PC-3 (cell line): ENCODE results near the gene PEX14. TPM values are rescaled to one million over a fixed set of nuclear protein-coding genes. Genes with fewer than 3 reads are reported as not detected.
A peak's percentile ranks its signal among the peaks of the same experiment; 100 is the strongest.

Source experiments
- ATAC-seq: fragments of 200-7000 bp; cut with Tn5 transposase; 2 replicates; pipeline ENCODE4 v1.9.1; 2020; ENCODE audit warnings: mild to moderate bottlenecking, moderate library complexity
- BruUV-seq: library from RNA; stranded (reverse); fragments of 400-500 nt; replicated peaks from 2 replicates; lab custom pipeline; 2021; lab: Mats Ljungman, UMichigan
- CTCF ChIA-PET: fragments of 300-600 bp; sonication (Branson Sonifier 250); formaldehyde crosslinking; loops from one replicate; lab custom pipeline; 2022; ENCODE audit warnings: antibody characterized with exemption; lab: Charles Lee
- POLR2A ChIA-PET: fragments of 300-600 bp; sonication (Branson Sonifier 250); formaldehyde crosslinking; loops from one replicate; lab custom pipeline; 2022; ENCODE audit warnings: antibody characterized with exemption; ENCODE audit not compliant: unreplicated experiment; lab: Charles Lee
- DNase-seq: peaks from one replicate; pipeline ENCODE4 v3.0.0-alpha.2; 2015
- H2AFZ ChIP-seq: fragments of 300-600 bp; sonication (generic); 2 replicates; pipeline ENCODE4 v1.6.0; 2016; ENCODE audit warnings: antibody characterized with exemption, low read length
- H3F3A ChIP-seq: fragments of 300-600 bp; sonication (generic); one replicate; pipeline ENCODE4 v1.6.0; 2017; ENCODE audit warnings: antibody characterized with exemption, low read length, control low read depth, mild to moderate bottlenecking; ENCODE audit not compliant: unreplicated experiment
- H3K27ac ChIP-seq: fragments of 300-600 bp; sonication (generic); 2 replicates; pipeline ENCODE4 v1.5.1; 2016; ENCODE audit warnings: mild to moderate bottlenecking, low read length
- H3K27me3 ChIP-seq: fragments of 300-600 bp; sonication (generic); 2 replicates; pipeline ENCODE4 v1.6.1; 2016; ENCODE audit warnings: low read length, mixed read lengths
- H3K36me3 ChIP-seq: fragments of 300-600 bp; sonication (generic); 2 replicates; pipeline ENCODE4 v1.6.1; 2016; ENCODE audit warnings: low read depth, mixed run types, low read length, mixed read lengths
- H3K4me1 ChIP-seq: fragments of 300-600 bp; sonication (generic); 2 replicates; pipeline ENCODE4 v1.5.1; 2016; ENCODE audit warnings: low read length; ENCODE audit not compliant: insufficient read depth
- H3K4me2 ChIP-seq: fragments of 300-600 bp; sonication (generic); 2 replicates; pipeline ENCODE4 v1.6.0; 2016; ENCODE audit warnings: low read length
- H3K4me3 ChIP-seq: fragments of 300-600 bp; sonication (generic); 2 replicates; pipeline ENCODE4 v1.5.1; 2016; ENCODE audit warnings: mild to moderate bottlenecking, low read length, mixed read lengths
- H3K79me2 ChIP-seq: fragments of 300-600 bp; sonication (generic); 2 replicates; pipeline ENCODE4 v1.6.1; 2017; ENCODE audit warnings: low read length, mixed read lengths
- H3K9ac ChIP-seq: fragments of 300-600 bp; sonication (generic); 2 replicates; pipeline ENCODE4 v1.6.0; 2016; ENCODE audit warnings: mild to moderate bottlenecking, low read length
- H3K9me2 ChIP-seq: fragments of 300-600 bp; sonication (generic); replicated peaks from 2 replicates; pipeline ENCODE4 v1.6.1; 2016; ENCODE audit warnings: mixed run types, low read length, mixed read lengths
- H3K9me3 ChIP-seq: fragments of 300-600 bp; sonication (generic); 2 replicates; pipeline ENCODE4 v1.6.1; 2016; ENCODE audit warnings: low read length, mixed read lengths
- H4K20me1 ChIP-seq: fragments of 300-600 bp; sonication (generic); 2 replicates; pipeline ENCODE4 v1.6.1; 2016; ENCODE audit warnings: low read length, mixed read lengths
- EZH2 ChIP-seq: fragments of 300-600 bp; sonication (generic); IDR thresholded peaks from one replicate; pipeline ENCODE4 v1.6.1; 2017; ENCODE audit warnings: antibody characterized with exemption, mild to moderate bottlenecking, low read length; ENCODE audit not compliant: unreplicated experiment
- EZH2phosphoT487 ChIP-seq: fragments of 300-600 bp; sonication (generic); IDR thresholded peaks from 2 replicates; pipeline ENCODE4 v1.6.1; 2018; ENCODE audit warnings: mild to moderate bottlenecking, antibody characterized with exemption, low read length, borderline replicate concordance
- intact Hi-C: fragments of 100-400 bp; cut with micrococcal nuclease; formaldehyde crosslinking; loops from 2 replicates; pipeline ENCODE4 v1.9.0; 2023
- total RNA-seq: library from RNA; depleted of rRNA; stranded (reverse); fragments of >200 nt; gene quantifications from 2 replicates; pipeline ENCODE4 v1.2.3, GENCODE V29; 2014
- TF ChIP-seq, protein P1 (sequence below): fragments of 300-600 bp; sonication (generic); conservative IDR thresholded peaks from 2 replicates; pipeline ENCODE4 v1.5.1; 2017; ENCODE audit warnings: antibody characterized with exemption, low read depth, mild to moderate bottlenecking, low read length

PEX14 gene
- total RNA-seq, 1 experiment from 2014 or later = 24.9 TPM

DNA sequence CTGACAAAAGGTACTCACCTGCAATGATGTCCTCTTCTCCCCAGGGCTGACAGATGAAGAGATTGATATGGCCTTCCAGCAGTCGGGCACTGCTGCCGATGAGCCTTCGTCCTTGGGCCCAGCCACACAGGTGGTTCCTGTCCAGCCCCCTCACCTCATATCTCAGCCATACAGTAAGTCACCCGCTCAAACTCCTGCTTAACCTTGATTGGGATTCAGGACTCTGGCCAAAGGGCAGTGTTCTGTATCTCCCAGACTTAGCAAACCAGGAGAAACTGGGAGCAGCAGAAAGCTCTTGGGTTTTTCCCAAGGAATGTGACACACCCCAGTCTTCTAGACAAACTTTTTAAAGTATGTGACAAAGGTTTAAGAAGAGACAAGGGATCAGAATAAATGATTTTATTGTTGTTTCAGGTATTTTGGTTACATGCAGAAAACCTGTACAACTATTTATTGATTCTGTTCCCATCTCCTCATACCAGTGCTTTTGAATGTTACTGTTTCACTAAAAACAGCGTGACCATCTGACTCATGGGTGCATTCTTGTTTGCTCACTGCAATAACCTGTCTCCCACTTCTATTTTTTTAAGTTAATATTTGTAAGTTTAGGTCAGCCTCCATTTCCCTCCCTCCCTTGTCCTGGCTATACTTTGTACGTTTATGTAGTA, 124.6 kb downstream of the PEX14 start:
- no TSS peak for BruUV-seq
- intact Hi-C loops = loop anchor here (1.0 to 2.0 kb wide), 3 partner anchors 35 to 89 kb away; no protein-coding TSS in a partner anchor
- H3K27ac ChIP-seq = peak overlapping the region; percentile 88
- peak; percentile 82 for DNase-seq
- no peak overlapping the region for H3K4me3 ChIP-seq
- H3K27me3 ChIP-seq = no peaks in the 10 kb centered on the region
- ATAC-seq = peak; percentile 92
- TF ChIP-seq, protein P1, sequence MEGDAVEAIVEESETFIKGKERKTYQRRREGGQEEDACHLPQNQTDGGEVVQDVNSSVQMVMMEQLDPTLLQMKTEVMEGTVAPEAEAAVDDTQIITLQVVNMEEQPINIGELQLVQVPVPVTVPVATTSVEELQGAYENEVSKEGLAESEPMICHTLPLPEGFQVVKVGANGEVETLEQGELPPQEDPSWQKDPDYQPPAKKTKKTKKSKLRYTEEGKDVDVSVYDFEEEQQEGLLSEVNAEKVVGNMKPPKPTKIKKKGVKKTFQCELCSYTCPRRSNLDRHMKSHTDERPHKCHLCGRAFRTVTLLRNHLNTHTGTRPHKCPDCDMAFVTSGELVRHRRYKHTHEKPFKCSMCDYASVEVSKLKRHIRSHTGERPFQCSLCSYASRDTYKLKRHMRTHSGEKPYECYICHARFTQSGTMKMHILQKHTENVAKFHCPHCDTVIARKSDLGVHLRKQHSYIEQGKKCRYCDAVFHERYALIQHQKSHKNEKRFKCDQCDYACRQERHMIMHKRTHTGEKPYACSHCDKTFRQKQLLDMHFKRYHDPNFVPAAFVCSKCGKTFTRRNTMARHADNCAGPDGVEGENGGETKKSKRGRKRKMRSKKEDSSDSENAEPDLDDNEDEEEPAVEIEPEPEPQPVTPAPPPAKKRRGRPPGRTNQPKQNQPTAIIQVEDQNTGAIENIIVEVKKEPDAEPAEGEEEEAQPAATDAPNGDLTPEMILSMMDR = no peak
- TF ChIP-seq EZH2phosphoT487 = no peak
- TF ChIP-seq EZH2 = no peak
- H3K4me2 ChIP-seq = peak overlapping the region; percentile 61
- no peaks in the 10 kb centered on the region for H3F3A ChIP-seq
- no peaks in the 10 kb centered on the region for H3K9me2 ChIP-seq
- no peaks in the 10 kb centered on the region for H3K79me2 ChIP-seq
- 0 out of 2 replicates have a peak overlapping the region, but pooled peaks have one; percentile 7 for H2AFZ ChIP-seq
- peak overlapping the region; percentile 57 for H3K9ac ChIP-seq
- H4K20me1 ChIP-seq = no peaks in the 10 kb centered on the region
- ChIA-PET CTCF (no interaction called here), POLR2A (interaction anchor here (0.6 kb wide), 1 partner anchor 78 kb away, joined by 3 read pairs; no protein-coding TSS in a partner anchor)
- H3K9me3 ChIP-seq = no peaks in the 10 kb centered on the region
- H3K4me1 ChIP-seq = peaks cover 23% of the 10 kb centered on the region
- H3K36me3 ChIP-seq = no peaks in the 10 kb centered on the region

DNA sequence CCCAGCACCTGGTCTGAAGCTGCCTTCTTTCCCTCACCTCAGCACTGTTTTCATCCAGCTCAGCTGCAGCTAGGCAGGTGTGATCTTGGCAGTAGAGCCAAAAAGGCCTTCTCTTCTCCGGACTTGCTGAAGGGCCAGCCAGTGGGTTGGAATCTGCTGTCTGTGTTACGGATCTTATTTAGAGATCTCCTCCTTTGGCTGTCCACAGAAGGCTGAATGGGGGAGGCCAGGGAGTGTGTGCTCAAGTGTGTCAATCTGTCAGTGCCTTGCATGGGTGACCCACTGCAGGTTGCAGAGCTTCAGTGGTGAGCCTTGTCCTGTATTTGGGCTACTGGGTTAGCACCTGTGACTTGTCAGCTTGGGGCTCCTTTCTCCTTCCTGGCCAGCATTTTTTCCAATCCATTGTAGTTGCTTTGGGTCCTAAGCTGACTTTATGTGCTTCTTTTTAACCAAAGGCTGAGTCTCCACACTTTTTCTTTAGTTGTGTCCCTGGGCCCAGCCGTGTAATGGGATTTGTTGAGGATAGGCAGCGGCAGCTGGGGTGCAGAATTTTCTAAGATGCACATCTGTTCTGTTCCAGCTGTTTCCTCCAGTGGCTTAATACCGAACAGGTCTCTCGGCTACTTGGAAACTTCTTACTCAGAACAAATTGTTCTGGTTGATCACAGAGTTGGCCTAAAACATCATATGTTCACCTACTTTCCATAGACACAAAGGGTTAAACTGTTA, 126.8 kb downstream of the PEX14 start:
- H2AFZ ChIP-seq = no peak overlapping the region
- no peak overlapping the region for H3K4me2 ChIP-seq
- H3K27me3 ChIP-seq = no peaks in the 10 kb centered on the region
- H3K4me1 ChIP-seq = peaks cover 23% of the 10 kb centered on the region
- DNase-seq = no peak
- H3F3A ChIP-seq = no peaks in the 10 kb centered on the region
- no peak overlapping the region for H3K4me3 ChIP-seq
- no peaks in the 10 kb centered on the region for H3K9me3 ChIP-seq
- no peak overlapping the region for H3K9ac ChIP-seq
- TF ChIP-seq, protein P1 = no peak
- TF ChIP-seq EZH2phosphoT487 (no peak), EZH2 (no peak)
- ChIA-PET POLR2A (no interaction called here), CTCF (no interaction called here)
- H3K79me2 ChIP-seq = no peaks in the 10 kb centered on the region
- no peaks in the 10 kb centered on the region for H3K36me3 ChIP-seq
- no peaks in the 10 kb centered on the region for H3K9me2 ChIP-seq
- H3K27ac ChIP-seq = no peak overlapping the region
- intact Hi-C loops = no loop called here
- no peaks in the 10 kb centered on the region for H4K20me1 ChIP-seq
- ATAC-seq = no peak
- no TSS peak for BruUV-seq

DNA sequence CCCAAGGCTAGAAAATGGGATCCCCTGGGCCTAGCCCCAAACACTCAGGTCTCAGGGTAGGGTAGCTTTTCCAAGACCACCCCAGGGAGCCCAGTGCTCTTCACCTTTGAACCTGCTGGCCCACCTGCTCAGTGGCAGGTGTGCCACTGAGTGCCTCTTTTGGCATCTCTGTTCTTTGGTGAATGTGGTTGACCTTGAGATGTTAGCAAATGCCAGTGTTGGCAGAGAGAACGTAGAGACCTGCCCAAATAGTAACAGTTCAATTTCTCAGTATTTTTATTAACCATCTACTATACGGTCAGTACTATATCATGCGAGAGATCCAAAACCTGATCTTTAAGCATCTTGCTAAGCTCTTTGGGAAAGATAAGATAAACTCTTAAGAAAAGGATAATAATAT, 128.2 kb downstream of the PEX14 start:
- POLR2A ChIA-PET = no interaction called here
- BruUV-seq = no TSS peak
- H3F3A ChIP-seq = no peaks in the 10 kb centered on the region
- no peak overlapping the region for H3K9ac ChIP-seq
- H4K20me1 ChIP-seq = no peaks in the 10 kb centered on the region
- ATAC-seq = no peak
- CTCF ChIA-PET = no interaction called here
- intact Hi-C loops = no loop called here
- H3K79me2 ChIP-seq = no peaks in the 10 kb centered on the region
- peaks cover 22% of the 10 kb centered on the region for H3K4me1 ChIP-seq
- H3K27ac ChIP-seq = no peak overlapping the region
- H3K9me2 ChIP-seq = no peaks in the 10 kb centered on the region
- no peaks in the 10 kb centered on the region for H3K36me3 ChIP-seq
- H3K27me3 ChIP-seq = no peaks in the 10 kb centered on the region
- no peaks in the 10 kb centered on the region for H3K9me3 ChIP-seq
- no peak overlapping the region for H2AFZ ChIP-seq
- H3K4me3 ChIP-seq = no peak overlapping the region
- DNase-seq = no peak
- H3K4me2 ChIP-seq = no peak overlapping the region
- TF ChIP-seq, protein P1 = no peak
- TF ChIP-seq EZH2 (no peak), EZH2phosphoT487 (no peak)
